Transverse colon (tissue), 4 donors: ENCODE results near the gene CRYBG1.

Experiments
- CTCF ChIP-seq, 5 experiments: fragments of 200-600 bp in 3 of 5; fragments of 450-650 bp in 2 of 5; sonication (generic) in 3 of 5; IDR thresholded peaks; 1 replicate in 2 of 5; 2 replicates in 3 of 5; pipeline ENCODE4 v1.5.1; 2016 to 2017; ENCODE audit warnings: antibody characterized with exemption in 5 of 5, inconsistent platforms in 3 of 5, mild to moderate bottlenecking in 2 of 5, moderate library complexity in 1 of 5
- EP300 ChIP-seq: sonication (generic); formaldehyde crosslinking; IDR thresholded peaks from one replicate; pipeline ENCODE4 v1.6.1; 2017; ENCODE audit warnings: antibody characterized with exemption, low read depth
- POLR2A ChIP-seq: fragments of 450-650 bp; IDR thresholded peaks from one replicate; pipeline ENCODE4 v1.6.1; 2016; ENCODE audit warnings: antibody characterized with exemption, mild to moderate bottlenecking, moderate library complexity
- POLR2AphosphoS5 ChIP-seq, 3 donors: sonication (generic); formaldehyde crosslinking; IDR thresholded peaks; one replicate each; pipeline ENCODE4 v1.6.1; 2016; ENCODE audit warnings: antibody characterized with exemption in 3 of 3

- TF ChIP-seq EP300 (no peak), CTCF (IDR thresholded peaks at IDR 0.05) (no peak), POLR2A (no peak), POLR2AphosphoS5 (IDR thresholded peaks at IDR 0.05) (no peak)
Observed at GRCh38 chr6:106347219-106347618, 13.3 kb upstream of the CRYBG1 start.
